Calu3 (cell line): ENCODE measurements around the gene EFCAB5. TPM values are rescaled to one million over a fixed set of nuclear protein-coding genes. Genes with fewer than 3 reads are reported as not detected.

Source experiments
- BruUV-seq: library from RNA; stranded (reverse); fragments of 400-500 nt; replicated peaks from 2 replicates; lab custom pipeline; 2021; lab: Mats Ljungman, UMichigan
- CTCF ChIA-PET: fragments of 300-600 bp; sonication (Branson Sonifier 250); formaldehyde crosslinking; loops from one replicate; lab custom pipeline; 2022; ENCODE audit warnings: antibody characterized with exemption; lab: Charles Lee
- DNase-seq: peaks from one replicate; pipeline ENCODE4 v3.0.0; 2022
- H3K27ac Mint-ChIP-seq: one replicate; pipeline ENCODE4 v1.8.0; 2022; ENCODE audit warnings: mixed read lengths; ENCODE audit not compliant: unreplicated experiment
- H3K27me3 Mint-ChIP-seq: one replicate; pipeline ENCODE4 v1.8.0; 2022; ENCODE audit warnings: mixed read lengths; ENCODE audit not compliant: unreplicated experiment
- H3K36me3 Mint-ChIP-seq: one replicate; pipeline ENCODE4 v1.8.0; 2022; ENCODE audit warnings: mild to moderate bottlenecking, moderate library complexity, mixed read lengths; ENCODE audit not compliant: insufficient read depth, unreplicated experiment
- H3K4me1 Mint-ChIP-seq: one replicate; pipeline ENCODE4 v1.8.0; 2022; ENCODE audit warnings: mild to moderate bottlenecking, low read depth, mixed read lengths; ENCODE audit not compliant: unreplicated experiment
- H3K4me3 Mint-ChIP-seq: one replicate; pipeline ENCODE4 v1.8.0; 2022; ENCODE audit warnings: mild to moderate bottlenecking, low read depth, moderate library complexity, mixed read lengths; ENCODE audit not compliant: unreplicated experiment
- H3K9me3 Mint-ChIP-seq: one replicate; pipeline ENCODE4 v1.8.0; 2022; ENCODE audit warnings: low read depth, mixed read lengths; ENCODE audit not compliant: unreplicated experiment
- intact Hi-C: fragments of 100-400 bp; cut with micrococcal nuclease; formaldehyde crosslinking; loops from one replicate; pipeline ENCODE4 v1.10.0; 2022; ENCODE audit not compliant: unreplicated experiment
- microRNA-seq: library from miRNA; unstranded; fragments of <30 nt; microRNA quantifications from one replicate; pipeline ENCODE4 v1.2.0, GENCODE V29; 2022
- total RNA-seq: library from RNA; stranded (reverse); gene quantifications from 2 replicates; pipeline ENCODE4 v1.2.3, GENCODE V29; 2022
- TF ChIP-seq, protein P1 (sequence below): fragments of 200-600 bp; IDR thresholded peaks from one replicate; pipeline ENCODE4 v1.8.0; 2022; ENCODE audit warnings: antibody characterized with exemption; ENCODE audit not compliant: unreplicated experiment

The EFCAB5 gene
- total RNA-seq, 1 experiment from 2014 or later, result 0.50 TPM

DNA sequence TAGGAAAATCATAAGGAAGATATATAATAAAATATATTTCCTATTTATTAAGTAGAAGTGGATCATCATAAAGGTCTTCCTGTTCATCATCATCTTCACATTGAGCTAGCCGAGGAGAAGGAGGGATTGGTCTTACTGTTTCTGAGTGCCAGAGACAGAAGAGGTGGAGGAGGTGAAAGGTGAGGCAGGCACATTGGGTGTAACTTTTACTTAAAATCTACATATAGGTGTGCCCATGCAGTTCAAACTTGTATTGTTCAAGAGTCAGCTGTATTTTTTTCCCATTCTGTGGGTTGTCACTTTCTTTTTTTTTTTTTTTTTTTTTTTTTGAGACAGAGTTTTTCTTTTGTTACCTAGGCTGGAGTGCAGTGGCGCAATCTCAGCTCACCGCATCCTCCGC lies 210.0 kb downstream of the EFCAB5 start:
- no peaks in the 10 kb centered on the region for H3K36me3 Mint-ChIP-seq
- no TSS peak for BruUV-seq

DNA sequence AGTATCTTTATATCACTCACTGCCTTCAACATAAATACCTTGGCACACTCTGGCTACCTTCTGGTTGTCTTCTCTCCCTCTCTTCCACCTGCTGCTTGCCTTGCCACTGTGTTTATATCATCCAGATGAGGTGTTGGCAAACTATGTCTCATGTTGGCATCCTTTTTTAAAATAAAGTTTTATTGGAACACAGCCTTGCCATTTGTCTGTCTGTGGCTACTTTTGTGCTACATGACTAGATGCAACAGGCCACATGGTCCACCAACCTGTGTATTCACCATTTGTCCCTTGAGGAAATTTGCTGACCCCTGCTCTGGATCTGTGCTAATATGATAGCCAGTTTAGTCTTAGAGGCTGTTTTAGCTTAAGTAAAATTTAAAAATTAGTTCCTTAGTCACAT lies 212.0 kb downstream of the EFCAB5 start:
- TF ChIP-seq, protein P1, sequence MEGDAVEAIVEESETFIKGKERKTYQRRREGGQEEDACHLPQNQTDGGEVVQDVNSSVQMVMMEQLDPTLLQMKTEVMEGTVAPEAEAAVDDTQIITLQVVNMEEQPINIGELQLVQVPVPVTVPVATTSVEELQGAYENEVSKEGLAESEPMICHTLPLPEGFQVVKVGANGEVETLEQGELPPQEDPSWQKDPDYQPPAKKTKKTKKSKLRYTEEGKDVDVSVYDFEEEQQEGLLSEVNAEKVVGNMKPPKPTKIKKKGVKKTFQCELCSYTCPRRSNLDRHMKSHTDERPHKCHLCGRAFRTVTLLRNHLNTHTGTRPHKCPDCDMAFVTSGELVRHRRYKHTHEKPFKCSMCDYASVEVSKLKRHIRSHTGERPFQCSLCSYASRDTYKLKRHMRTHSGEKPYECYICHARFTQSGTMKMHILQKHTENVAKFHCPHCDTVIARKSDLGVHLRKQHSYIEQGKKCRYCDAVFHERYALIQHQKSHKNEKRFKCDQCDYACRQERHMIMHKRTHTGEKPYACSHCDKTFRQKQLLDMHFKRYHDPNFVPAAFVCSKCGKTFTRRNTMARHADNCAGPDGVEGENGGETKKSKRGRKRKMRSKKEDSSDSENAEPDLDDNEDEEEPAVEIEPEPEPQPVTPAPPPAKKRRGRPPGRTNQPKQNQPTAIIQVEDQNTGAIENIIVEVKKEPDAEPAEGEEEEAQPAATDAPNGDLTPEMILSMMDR, result no peak
- Mint-ChIP-seq H3K36me3 (no peaks in the 10 kb centered on the region), H3K27me3 (no peaks in the 10 kb centered on the region), H3K4me3 (no peak overlapping the region), H3K4me1 (no peaks in the 10 kb centered on the region), H3K27ac (no peak overlapping the region), H3K9me3 (peaks cover 2% of the 10 kb centered on the region)
- no peak for DNase-seq
- CTCF ChIA-PET, result no interaction called here
- intact Hi-C loops, result no loop called here
- no TSS peak for BruUV-seq

More for the DNA sequence above, 210.0 kb downstream of the EFCAB5 start:
- Mint-ChIP-seq H3K4me3 (no peak overlapping the region), H3K4me1 (no peaks in the 10 kb centered on the region), H3K9me3 (no peaks in the 10 kb centered on the region), H3K27ac (no peak overlapping the region), H3K27me3 (no peaks in the 10 kb centered on the region)
- CTCF ChIA-PET, result interaction anchor here (0.9 kb wide), 1 partner anchor 10 kb away, joined by 6 read pairs; no protein-coding TSS in a partner anchor
- DNase-seq, result no peak
- intact Hi-C loops, result no loop called here
- TF ChIP-seq, protein P1, result no peak

DNA sequence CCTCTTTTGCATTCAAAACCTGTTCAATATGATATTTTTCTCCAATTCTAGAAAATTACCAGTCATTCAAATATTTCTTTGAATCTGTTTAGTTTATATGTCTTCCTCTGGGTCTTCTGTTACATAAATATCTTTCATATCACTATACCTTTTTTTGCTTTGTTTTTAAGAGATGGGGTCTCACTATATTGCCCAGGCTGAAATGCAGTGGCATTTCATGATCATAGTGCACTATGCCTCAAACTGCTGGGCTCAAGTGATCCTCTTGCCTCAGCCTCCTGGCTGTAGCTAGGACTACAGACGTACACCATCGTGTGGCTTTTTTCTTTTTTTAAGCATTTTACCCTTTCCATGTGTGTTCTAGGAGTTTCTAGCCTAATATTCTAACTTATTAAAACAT lies 214.0 kb downstream of the EFCAB5 start:
- Mint-ChIP-seq H3K27me3 (no peaks in the 10 kb centered on the region), H3K9me3 (peaks cover 12% of the 10 kb centered on the region), H3K4me3 (no peak overlapping the region), H3K36me3 (no peaks in the 10 kb centered on the region), H3K27ac (no peak overlapping the region), H3K4me1 (no peaks in the 10 kb centered on the region)
- CTCF ChIA-PET, result no interaction called here
- DNase-seq, result no peak
- no TSS peak for BruUV-seq
- TF ChIP-seq, protein P1, result no peak
- intact Hi-C loops, result no loop called here

Small RNA genes within 50 kb of the gene (microRNA-seq; reads per million reads assigned to microRNA genes)
- gene MIR423, result not detected

Other genes starting within 250 kb of the EFCAB5 start
- 21.9 and 22.9 TPM in 2 replicates for gene SSH2, start 11.4 kb upstream of the EFCAB5 start, total RNA-seq
- 27.5 and 29.7 TPM in 2 replicates for gene NSRP1, start 175.2 kb downstream of the EFCAB5 start, total RNA-seq